OCI-LY7 (cell line): ENCODE results near the gene SLC39A8. TPM values are rescaled to one million over a fixed set of nuclear protein-coding genes. Genes with fewer than 3 reads are reported as not detected.
A peak's percentile ranks its signal among the peaks of the same experiment; 100 is the strongest.

Source experiments
- BruUV-seq: library from RNA; stranded (reverse); fragments of 400-500 nt; replicated peaks from 2 replicates; lab custom pipeline; 2021; lab: Mats Ljungman, UMichigan
- CTCF ChIA-PET: fragments of 300-600 bp; sonication (Branson Sonifier 250); formaldehyde crosslinking; loops from one replicate; lab custom pipeline; 2022; ENCODE audit warnings: antibody characterized with exemption; ENCODE audit not compliant: unreplicated experiment; lab: Charles Lee
- POLR2A ChIA-PET: fragments of 300-600 bp; sonication (Branson Sonifier 250); formaldehyde crosslinking; loops from one replicate; lab custom pipeline; 2022; ENCODE audit warnings: antibody characterized with exemption; lab: Charles Lee
- DNase-seq: peaks from one replicate; pipeline ENCODE4 v3.0.0-alpha.2; 2015; ENCODE audit warnings: low spot score
- H2AFZ ChIP-seq: fragments of 200-600 bp; sonication (generic), shearing (Covaris generic); 2 replicates; pipeline ENCODE4 v1.6.1; 2014; ENCODE audit warnings: mild to moderate bottlenecking, antibody characterized with exemption, low read length, moderate library complexity
- H3K27ac ChIP-seq: fragments of 200-600 bp; sonication (generic); 2 replicates; pipeline ENCODE4 v1.5.1; 2014; ENCODE audit warnings: mixed run types, low read depth, mild to moderate bottlenecking, moderate library complexity, low read length, inconsistent platforms; ENCODE audit not compliant: poor library complexity, severe bottlenecking
- H3K36me3 ChIP-seq: fragments of 200-600 bp; sonication (generic); 2 replicates; pipeline ENCODE4 v1.6.1; 2014; ENCODE audit warnings: mild to moderate bottlenecking, antibody characterized with exemption, low read length, moderate library complexity, mixed read lengths; ENCODE audit not compliant: insufficient read depth
- H3K4me1 ChIP-seq: fragments of 200-600 bp; sonication (generic); 2 replicates; pipeline ENCODE4 v1.5.1; 2014; ENCODE audit warnings: mild to moderate bottlenecking, low read length; ENCODE audit not compliant: insufficient read depth, poor library complexity, severe bottlenecking
- H3K4me2 ChIP-seq: fragments of 200-600 bp; sonication (generic); 2 replicates; pipeline ENCODE4 v1.6.1; 2014; ENCODE audit warnings: mild to moderate bottlenecking, low read length
- H3K4me3 ChIP-seq: fragments of 200-600 bp; sonication (generic); 2 replicates; pipeline ENCODE4 v1.5.1; 2014; ENCODE audit warnings: mild to moderate bottlenecking, low read depth, low read length; ENCODE audit not compliant: poor library complexity, severe bottlenecking
- H3K79me2 ChIP-seq: fragments of 200-600 bp; sonication (generic); 2 replicates; pipeline ENCODE4 v1.6.1; 2016; ENCODE audit warnings: low read depth, mild to moderate bottlenecking, low read length, moderate library complexity, mixed read lengths; ENCODE audit not compliant: insufficient read depth
- H3K9me2 ChIP-seq: fragments of 200-600 bp; sonication (generic); 2 replicates; pipeline ENCODE4 v1.6.1; 2016; ENCODE audit warnings: mild to moderate bottlenecking, low read length, mixed read lengths; ENCODE audit not compliant: insufficient read depth
- H3K9me3 ChIP-seq: fragments of 200-600 bp; sonication (generic); 2 replicates; pipeline ENCODE4 v1.6.1; 2014; ENCODE audit warnings: mild to moderate bottlenecking, mixed run types, low read length, mixed read lengths
- H4K20me1 ChIP-seq: fragments of 200-600 bp; sonication (generic); 2 replicates; pipeline ENCODE4 v1.6.1; 2014; ENCODE audit warnings: mild to moderate bottlenecking, antibody characterized with exemption, low read length, moderate library complexity, mixed read lengths; ENCODE audit not compliant: insufficient read depth
- EZH2phosphoT487 ChIP-seq: fragments of 200-600 bp; sonication (generic); IDR thresholded peaks from 2 replicates; pipeline ENCODE4 v1.6.1; 2018; ENCODE audit warnings: low read depth, borderline replicate concordance, mild to moderate bottlenecking, mixed run types, antibody characterized with exemption, low read length, moderate library complexity, mixed read lengths
- intact Hi-C: fragments of 100-400 bp; cut with micrococcal nuclease; formaldehyde crosslinking; loops from one replicate; pipeline ENCODE4 v1.10.0; 2022; ENCODE audit not compliant: unreplicated experiment
- total RNA-seq, 2 experiments: library from RNA; depleted of rRNA in 1 of 2; stranded (reverse); fragments of >200 nt in 1 of 2; shearing (Covaris generic) in 1 of 2; gene quantifications; 2 replicates each; pipeline ENCODE4 v1.2.3, GENCODE V29; 2014 to 2022
- TF ChIP-seq, protein P1 (sequence below): fragments of 200-600 bp; sonication (generic); conservative IDR thresholded peaks from 2 replicates; pipeline ENCODE4 v1.5.1; 2014; ENCODE audit warnings: mild to moderate bottlenecking, antibody characterized with exemption, low read length, moderate library complexity, mixed read lengths

The SLC39A8 gene
- total RNA-seq, 2 experiments from 2014 or later, result 35.4 to 57.0 TPM

DNA sequence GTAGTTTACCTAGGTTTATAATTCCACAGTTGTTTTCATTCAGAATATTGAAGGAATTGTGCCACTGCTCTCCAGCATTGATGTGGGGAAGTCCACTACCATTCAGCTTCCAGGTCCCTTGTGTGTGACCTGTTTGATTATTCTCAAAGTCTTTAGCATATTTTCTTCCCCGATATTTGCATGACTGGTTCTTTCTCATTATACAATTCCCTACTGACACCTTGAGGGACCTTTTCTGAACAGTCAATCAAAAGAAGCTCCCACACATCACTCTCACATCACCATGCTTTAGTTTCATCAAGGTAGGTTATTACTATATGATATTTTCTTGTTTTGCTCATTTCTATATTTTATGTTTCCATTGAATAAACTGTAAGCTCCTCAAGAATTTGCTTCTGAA lies 44.1 kb downstream of the SLC39A8 start:
- Histone ChIP-seq H3K4me3 (no peak overlapping the region), H3K27ac (no peak overlapping the region), H4K20me1 (no peaks in the 10 kb centered on the region), H3K9me2 (no peaks in the 10 kb centered on the region), H3K79me2 (no peaks in the 10 kb centered on the region), H3K4me1 (peaks cover 10% of the 10 kb centered on the region), H2AFZ (no peak overlapping the region), H3K4me2 (no peak overlapping the region), H3K36me3 (peaks cover 48% of the 10 kb centered on the region), H3K9me3 (no peaks in the 10 kb centered on the region)
- BruUV-seq, result no TSS peak
- POLR2A ChIA-PET, result interaction anchor here (0.5 to 1.3 kb wide), 4 partner anchors 14 to 837 kb away, joined by 3 to 4 read pairs (median 3); no protein-coding TSS in a partner anchor
- CTCF ChIA-PET, result no interaction called here
- no peak for TF ChIP-seq EZH2phosphoT487
- TF ChIP-seq, protein P1, sequence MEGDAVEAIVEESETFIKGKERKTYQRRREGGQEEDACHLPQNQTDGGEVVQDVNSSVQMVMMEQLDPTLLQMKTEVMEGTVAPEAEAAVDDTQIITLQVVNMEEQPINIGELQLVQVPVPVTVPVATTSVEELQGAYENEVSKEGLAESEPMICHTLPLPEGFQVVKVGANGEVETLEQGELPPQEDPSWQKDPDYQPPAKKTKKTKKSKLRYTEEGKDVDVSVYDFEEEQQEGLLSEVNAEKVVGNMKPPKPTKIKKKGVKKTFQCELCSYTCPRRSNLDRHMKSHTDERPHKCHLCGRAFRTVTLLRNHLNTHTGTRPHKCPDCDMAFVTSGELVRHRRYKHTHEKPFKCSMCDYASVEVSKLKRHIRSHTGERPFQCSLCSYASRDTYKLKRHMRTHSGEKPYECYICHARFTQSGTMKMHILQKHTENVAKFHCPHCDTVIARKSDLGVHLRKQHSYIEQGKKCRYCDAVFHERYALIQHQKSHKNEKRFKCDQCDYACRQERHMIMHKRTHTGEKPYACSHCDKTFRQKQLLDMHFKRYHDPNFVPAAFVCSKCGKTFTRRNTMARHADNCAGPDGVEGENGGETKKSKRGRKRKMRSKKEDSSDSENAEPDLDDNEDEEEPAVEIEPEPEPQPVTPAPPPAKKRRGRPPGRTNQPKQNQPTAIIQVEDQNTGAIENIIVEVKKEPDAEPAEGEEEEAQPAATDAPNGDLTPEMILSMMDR, result no peak
- intact Hi-C loops, result no loop called here
- no peak for DNase-seq

DNA sequence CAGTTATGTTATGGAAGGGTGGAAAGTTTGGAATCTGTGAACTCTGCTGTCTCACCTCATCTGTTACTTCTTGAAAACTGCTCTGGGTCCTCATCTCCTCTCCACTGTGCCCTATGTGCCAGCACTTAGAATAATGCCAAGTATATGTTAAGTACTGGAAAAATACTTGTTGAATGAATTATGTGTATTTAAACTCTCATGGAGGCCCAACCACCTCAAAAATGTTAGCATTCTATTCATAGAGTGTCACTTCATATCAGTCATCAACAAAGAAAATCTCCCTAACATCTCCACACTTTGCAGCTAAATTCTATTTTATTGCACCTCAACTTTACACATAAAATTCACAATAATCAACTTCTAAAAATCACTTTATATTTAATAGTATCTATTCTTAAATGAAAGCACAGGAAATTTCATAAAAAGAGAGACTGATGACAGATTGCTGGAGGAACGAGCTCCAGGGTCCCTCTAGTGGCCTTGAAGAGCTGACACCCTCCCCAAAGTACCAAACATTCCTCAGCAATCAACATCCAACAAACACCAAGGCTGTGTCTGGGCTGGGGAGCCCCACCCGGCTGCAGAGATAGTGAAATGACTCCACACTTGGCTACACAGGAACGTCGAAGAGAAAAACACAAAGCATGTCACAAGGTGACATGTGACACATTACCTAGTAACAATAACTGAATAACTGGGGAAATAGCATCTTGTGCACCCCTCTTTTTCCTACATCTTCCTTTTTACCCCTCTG lies 45.8 kb downstream of the SLC39A8 start:
- H3K79me2 ChIP-seq, result no peaks in the 10 kb centered on the region
- H3K36me3 ChIP-seq, result peaks cover 42% of the 10 kb centered on the region
- TF ChIP-seq, protein P1, result peak; percentile 90
- no peak for TF ChIP-seq EZH2phosphoT487
- ChIA-PET POLR2A (interaction anchor here (0.6 to 1.2 kb wide), 3 partner anchors 9 to 105 kb away, joined by 3 to 4 read pairs (median 3); no protein-coding TSS in a partner anchor), CTCF (interaction anchor here (1.0 to 1.2 kb wide), 2 partner anchors 8 to 18 kb away, joined by 3 read pairs; no protein-coding TSS in a partner anchor)
- peaks cover 10% of the 10 kb centered on the region for H3K4me1 ChIP-seq
- DNase-seq, result peak; percentile 56
- H3K4me2 ChIP-seq, result no peak overlapping the region
- H3K9me3 ChIP-seq, result no peaks in the 10 kb centered on the region
- H3K9me2 ChIP-seq, result no peaks in the 10 kb centered on the region
- BruUV-seq, result no TSS peak
- no peaks in the 10 kb centered on the region for H4K20me1 ChIP-seq
- no peak overlapping the region for H2AFZ ChIP-seq
- H3K27ac ChIP-seq, result no peak overlapping the region
- intact Hi-C loops, result loop anchor here (1.0 kb wide), 1 partner anchor 42 kb away; no protein-coding TSS in a partner anchor
- no peak overlapping the region for H3K4me3 ChIP-seq

DNA sequence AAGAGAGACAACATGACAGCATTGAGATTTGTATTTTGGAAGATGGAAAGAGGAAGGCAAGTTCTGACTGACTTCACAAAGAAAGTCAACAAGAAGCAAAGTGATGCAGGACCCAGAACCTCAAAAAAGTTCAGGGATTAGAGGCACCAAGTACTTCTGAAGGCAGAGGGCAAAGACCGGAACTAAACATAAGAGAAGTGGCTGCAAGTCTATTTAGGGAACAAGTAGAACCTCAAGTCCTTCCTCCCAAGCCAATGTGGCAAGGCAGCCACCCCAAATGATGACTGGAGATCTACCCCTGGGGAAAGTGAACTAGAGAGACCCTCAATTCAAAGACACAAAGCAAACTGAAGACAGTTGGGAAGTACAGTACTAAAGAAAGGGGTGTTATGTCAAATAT lies 46.6 kb downstream of the SLC39A8 start:
- H4K20me1 ChIP-seq, result no peaks in the 10 kb centered on the region
- H3K4me3 ChIP-seq, result no peak overlapping the region
- no peaks in the 10 kb centered on the region for H3K9me2 ChIP-seq
- no peak overlapping the region for H2AFZ ChIP-seq
- POLR2A ChIA-PET, result interaction anchor here (0.6 kb wide), 1 partner anchor 20 kb away, joined by 6 read pairs; no protein-coding TSS in a partner anchor
- BruUV-seq, result no TSS peak
- intact Hi-C loops, result loop anchor here (1.0 kb wide), 1 partner anchor 41 kb away; no protein-coding TSS in a partner anchor
- H3K79me2 ChIP-seq, result no peaks in the 10 kb centered on the region
- H3K36me3 ChIP-seq, result peaks cover 37% of the 10 kb centered on the region
- H3K9me3 ChIP-seq, result no peaks in the 10 kb centered on the region
- no peak overlapping the region for H3K27ac ChIP-seq
- peak overlapping the region; percentile 31; the same call in 1 of the 2 replicates for H3K4me2 ChIP-seq
- CTCF ChIA-PET, result no interaction called here
- DNase-seq, result peak; percentile 18
- H3K4me1 ChIP-seq, result peaks cover 10% of the 10 kb centered on the region
- TF ChIP-seq, protein P1, result no peak
- no peak for TF ChIP-seq EZH2phosphoT487
